Activated naive CD4-positive, alpha-beta T cell treated with anti-CD3 and anti-CD28 coated beads for 36 hours (primary cell): Measurements from ENCODE around the gene MPZL1. TPM values are rescaled to one million over a fixed set of nuclear protein-coding genes. Genes with fewer than 3 reads are reported as not detected.

Experiments used
- CTCF ChIA-PET: fragments of 350-600 bp; sonication (Branson Sonifier 250); formaldehyde crosslinking; loops from one replicate; lab custom pipeline; 2021; ENCODE audit warnings: antibody characterized with exemption; lab: Charles Lee
- DNase-seq: peaks from one replicate; pipeline ENCODE4 v3.0.0-alpha.2; 2020
- H3K27ac Mint-ChIP-seq: one replicate; pipeline ENCODE4 v1.8.0; 2021; ENCODE audit warnings: mild to moderate bottlenecking, mixed read lengths
- H3K27me3 Mint-ChIP-seq: one replicate; pipeline ENCODE4 v1.8.0; 2021; ENCODE audit warnings: low read depth, mixed read lengths
- H3K36me3 Mint-ChIP-seq: one replicate; pipeline ENCODE4 v1.8.0; 2021; ENCODE audit warnings: low read depth, mixed read lengths
- H3K4me1 Mint-ChIP-seq: one replicate; pipeline ENCODE4 v1.8.0; 2021; ENCODE audit warnings: low read depth, mixed read lengths
- H3K4me3 Mint-ChIP-seq: one replicate; pipeline ENCODE4 v1.8.0; 2021; ENCODE audit warnings: mild to moderate bottlenecking, moderate library complexity, mixed read lengths
- H3K9me3 Mint-ChIP-seq: one replicate; pipeline ENCODE4 v1.8.0; 2021; ENCODE audit warnings: mixed read lengths
- intact Hi-C: fragments of 100-400 bp; cut with micrococcal nuclease; formaldehyde crosslinking; loops from one replicate; pipeline ENCODE4 v1.15.1; 2023
- total RNA-seq, 2 experiments: library from RNA; stranded (reverse); gene quantifications; one replicate each; pipeline ENCODE4 v1.2.3, GENCODE V29; 2021

The MPZL1 gene
- total RNA-seq, 2 experiments from 2014 or later, result 24.2 to 28.1 TPM

GRCh38 chr1:167757433-167758309 lies 35.9 kb downstream of the MPZL1 start:
- intact Hi-C loops, result no loop called here
- CTCF ChIA-PET, result interaction anchor here (0.6 kb wide), 1 partner anchor 133 kb away, joined by 3 read pairs; no protein-coding TSS in a partner anchor
- no peak overlapping the region for H3K27ac Mint-ChIP-seq
- H3K4me1 Mint-ChIP-seq, result peaks cover 38% of the 10 kb centered on the region
- no peak overlapping the region for H3K4me3 Mint-ChIP-seq
- H3K9me3 Mint-ChIP-seq, result no peaks in the 10 kb centered on the region
- H3K27me3 Mint-ChIP-seq, result no peaks in the 10 kb centered on the region
- peaks cover 2% of the 10 kb centered on the region for H3K36me3 Mint-ChIP-seq
- DNase-seq, result no peak

- Mint-ChIP-seq H3K27me3 (no peaks in the 10 kb centered on the region), H3K36me3 (peaks cover 3% of the 10 kb centered on the region), H3K4me3 (no peak overlapping the region), H3K4me1 (peaks cover 31% of the 10 kb centered on the region), H3K27ac (peak overlapping the region; percentile 51), H3K9me3 (no peaks in the 10 kb centered on the region)
- no peak for DNase-seq
- CTCF ChIA-PET, result interaction anchor here (0.6 to 2.8 kb wide), 8 partner anchors 9 to 422 kb away, joined by 3 to 10 read pairs (median 5); partner anchors contain the start of gene MPZL1
- intact Hi-C loops, result no loop called here
These were observed 39.6 kb downstream of the MPZL1 start for GRCh38 chr1:167761400-167761799.

- peaks cover 25% of the 10 kb centered on the region for H3K4me1 Mint-ChIP-seq
- H3K4me3 Mint-ChIP-seq, result peak overlapping the region; percentile 3
- H3K27ac Mint-ChIP-seq, result peak overlapping the region; percentile 76
- intact Hi-C loops, result loop anchor here (1.0 to 2.0 kb wide), 5 partner anchors 15 to 131 kb away; partner anchors contain the start of genes MPZL1 and RCSD1
- peak; percentile 65 for DNase-seq
- no peaks in the 10 kb centered on the region for H3K27me3 Mint-ChIP-seq
- H3K9me3 Mint-ChIP-seq, result no peaks in the 10 kb centered on the region
- CTCF ChIA-PET, result interaction anchor here (0.6 to 2.8 kb wide), 8 partner anchors 9 to 320 kb away, joined by 3 to 10 read pairs (median 4); partner anchors contain the start of gene MPZL1
- H3K36me3 Mint-ChIP-seq, result peaks cover 7% of the 10 kb centered on the region
These were observed 40.4 kb downstream of the MPZL1 start for GRCh38 chr1:167762061-167762746.

GRCh38 chr1:167763525-167764220 lies 41.9 kb downstream of the MPZL1 start:
- Mint-ChIP-seq H3K4me3 (no peak overlapping the region), H3K36me3 (peaks cover 16% of the 10 kb centered on the region), H3K27ac (no peak overlapping the region), H3K9me3 (no peaks in the 10 kb centered on the region), H3K4me1 (peaks cover 20% of the 10 kb centered on the region), H3K27me3 (no peaks in the 10 kb centered on the region)
- CTCF ChIA-PET, result interaction anchor here (2.3 to 2.8 kb wide), 2 partner anchors 11 to 319 kb away, joined by 5 to 10 read pairs; no protein-coding TSS in a partner anchor
- intact Hi-C loops, result loop anchor here (2.0 kb wide), 1 partner anchor 133 kb away; the partner anchor contains the start of gene RCSD1
- no peak for DNase-seq

- intact Hi-C loops, result no loop called here
- H3K4me1 Mint-ChIP-seq, result peaks cover 20% of the 10 kb centered on the region
- H3K27me3 Mint-ChIP-seq, result no peaks in the 10 kb centered on the region
- H3K36me3 Mint-ChIP-seq, result peaks cover 20% of the 10 kb centered on the region
- H3K27ac Mint-ChIP-seq, result no peak overlapping the region
- no peak for DNase-seq
- no peaks in the 10 kb centered on the region for H3K9me3 Mint-ChIP-seq
- CTCF ChIA-PET, result no interaction called here
- no peak overlapping the region for H3K4me3 Mint-ChIP-seq
These were observed 42.9 kb downstream of the MPZL1 start for GRCh38 chr1:167764458-167765330.

GRCh38 chr1:167765496-167765895 lies 43.7 kb downstream of the MPZL1 start:
- Mint-ChIP-seq H3K27me3 (no peaks in the 10 kb centered on the region), H3K4me3 (no peak overlapping the region), H3K36me3 (peaks cover 26% of the 10 kb centered on the region), H3K4me1 (peaks cover 20% of the 10 kb centered on the region), H3K27ac (no peak overlapping the region), H3K9me3 (no peaks in the 10 kb centered on the region)
- DNase-seq, result no peak
- CTCF ChIA-PET, result no interaction called here
- intact Hi-C loops, result no loop called here

GRCh38 chr1:167766538-167766937 lies 44.8 kb downstream of the MPZL1 start:
- no peak overlapping the region for H3K27ac Mint-ChIP-seq
- H3K4me3 Mint-ChIP-seq, result no peak overlapping the region
- no peaks in the 10 kb centered on the region for H3K9me3 Mint-ChIP-seq
- no peaks in the 10 kb centered on the region for H3K27me3 Mint-ChIP-seq
- no peak for DNase-seq
- intact Hi-C loops, result no loop called here
- H3K4me1 Mint-ChIP-seq, result peaks cover 12% of the 10 kb centered on the region
- peaks cover 30% of the 10 kb centered on the region for H3K36me3 Mint-ChIP-seq
- CTCF ChIA-PET, result no interaction called here

- Mint-ChIP-seq H3K4me1 (peaks cover under 1% of the 10 kb centered on the region), H3K27ac (no peak overlapping the region), H3K36me3 (peaks cover 36% of the 10 kb centered on the region), H3K27me3 (no peaks in the 10 kb centered on the region), H3K9me3 (no peaks in the 10 kb centered on the region), H3K4me3 (no peak overlapping the region)
- CTCF ChIA-PET, result no interaction called here
- intact Hi-C loops, result no loop called here
- no peak for DNase-seq
These were observed 46.0 kb downstream of the MPZL1 start for GRCh38 chr1:167767761-167768160.

- no peaks in the 10 kb centered on the region for H3K9me3 Mint-ChIP-seq
- no peak overlapping the region for H3K4me3 Mint-ChIP-seq
- CTCF ChIA-PET, result no interaction called here
- intact Hi-C loops, result no loop called here
- no peak for DNase-seq
- H3K4me1 Mint-ChIP-seq, result peaks cover 10% of the 10 kb centered on the region
- H3K36me3 Mint-ChIP-seq, result peaks cover 38% of the 10 kb centered on the region
- H3K27ac Mint-ChIP-seq, result no peak overlapping the region
- H3K27me3 Mint-ChIP-seq, result no peaks in the 10 kb centered on the region
These were observed 48.3 kb downstream of the MPZL1 start for GRCh38 chr1:167770127-167770526.

- Mint-ChIP-seq H3K4me1 (peaks cover 31% of the 10 kb centered on the region), H3K36me3 (peaks cover 39% of the 10 kb centered on the region), H3K9me3 (no peaks in the 10 kb centered on the region), H3K27ac (no peak overlapping the region), H3K27me3 (no peaks in the 10 kb centered on the region), H3K4me3 (no peak overlapping the region)
- DNase-seq, result no peak
- CTCF ChIA-PET, result no interaction called here
- intact Hi-C loops, result no loop called here
These were observed 50.7 kb downstream of the MPZL1 start for GRCh38 chr1:167772436-167772835.

GRCh38 chr1:167773516-167773915 lies 51.7 kb downstream of the MPZL1 start:
- CTCF ChIA-PET, result interaction anchor here (0.7 to 2.3 kb wide), 4 partner anchors 11 to 215 kb away, joined by 3 to 10 read pairs (median 4); no protein-coding TSS in a partner anchor
- intact Hi-C loops, result no loop called here
- H3K36me3 Mint-ChIP-seq, result peaks cover 34% of the 10 kb centered on the region

More at GRCh38 chr1:167773516-167773915, 51.7 kb downstream of the MPZL1 start:
- Mint-ChIP-seq H3K27ac (no peak overlapping the region), H3K4me1 (peaks cover 32% of the 10 kb centered on the region), H3K9me3 (no peaks in the 10 kb centered on the region), H3K27me3 (no peaks in the 10 kb centered on the region), H3K4me3 (no peak overlapping the region)
- DNase-seq, result no peak
